ENCODE data around the gene IGF2. TPM values are rescaled to one million over a fixed set of nuclear protein-coding genes. Genes with fewer than 3 reads are reported as not detected.

The IGF2 gene
- total RNA-seq, 1 experiment from 2014 or later: 5.0 TPM

DNA sequence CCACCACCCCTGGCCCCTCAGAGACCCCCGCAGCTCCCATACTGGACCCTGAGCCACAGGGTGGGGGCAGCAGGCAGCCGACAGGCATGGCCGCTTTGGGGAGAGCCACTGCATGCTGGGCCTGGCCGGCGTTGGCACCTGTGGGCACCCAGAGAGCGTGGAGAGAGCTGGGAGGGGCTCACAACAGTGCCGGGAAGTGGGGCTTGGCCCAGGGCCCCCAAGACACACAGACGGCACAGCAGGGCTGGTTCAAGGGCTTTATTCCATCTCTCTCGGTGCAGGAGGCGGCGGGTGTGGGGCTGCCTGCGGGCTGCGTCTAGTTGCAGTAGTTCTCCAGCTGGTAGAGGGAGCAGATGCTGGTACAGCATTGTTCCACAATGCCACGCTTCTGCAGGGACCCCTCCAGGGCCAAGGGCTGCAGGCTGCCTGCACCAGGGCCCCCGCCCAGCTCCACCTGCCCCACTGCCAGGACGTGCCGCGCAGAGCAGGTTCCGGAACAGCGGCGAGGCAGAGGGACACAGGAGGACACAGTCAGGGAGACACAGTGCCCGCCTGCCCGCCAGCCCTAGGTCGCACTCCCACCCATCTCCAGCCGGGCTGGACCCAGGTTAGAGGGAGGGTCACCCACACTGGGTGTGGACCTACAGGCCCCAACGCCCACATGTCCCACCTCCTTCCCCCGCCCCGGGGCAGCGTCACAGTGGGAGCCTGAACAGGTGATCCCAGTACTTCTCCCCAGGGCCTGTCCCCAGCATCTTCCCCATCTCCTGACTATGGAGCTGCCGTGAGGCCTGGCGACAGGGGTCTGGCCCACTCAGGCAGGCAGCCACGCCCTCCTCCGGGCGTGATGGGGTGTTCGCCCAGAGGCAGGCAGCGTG is 20.6 kb upstream of the IGF2 start:
- H3K9ac ChIP-seq (ENCODE audit: low read length): no peak overlapping the region
- no peaks in the 10 kb centered on the region; the same call in 1 of the 2 replicates for H3K36me3 ChIP-seq (ENCODE audit: low read depth, low read length)
- no peaks in the 10 kb centered on the region for H4K20me1 ChIP-seq (ENCODE audit: low read length)
- H3K4me1 ChIP-seq (ENCODE audit: insufficient read depth, low read length): no peaks in the 10 kb centered on the region
- no peaks in the 10 kb centered on the region for H3K9me3 ChIP-seq (ENCODE audit: low read length)
- ATAC-seq (no peak), DNase-seq (no peak)
- intact Hi-C loops (cut with micrococcal nuclease): loop anchor here (10.0 kb wide), 1 partner anchor 325 kb away; the partner anchor contains the start of genes SYT8 and TNNI2
- H3K9me2 ChIP-seq (replicated peaks; ENCODE audit: low read length): no peaks in the 10 kb centered on the region
- H3K27me3 ChIP-seq (ENCODE audit: low read length): no peaks in the 10 kb centered on the region
- H3K4me2 ChIP-seq (ENCODE audit: low read length): no peak overlapping the region
- TF ChIP-seq EZH2 (IDR thresholded peaks at IDR 0.05; ENCODE audit: low read length, unreplicated experiment) (no peak), EZH2phosphoT487 (IDR thresholded peaks at IDR 0.05; ENCODE audit: borderline replicate concordance, low read length) (no peak)
- TF ChIP-seq, protein P1, sequence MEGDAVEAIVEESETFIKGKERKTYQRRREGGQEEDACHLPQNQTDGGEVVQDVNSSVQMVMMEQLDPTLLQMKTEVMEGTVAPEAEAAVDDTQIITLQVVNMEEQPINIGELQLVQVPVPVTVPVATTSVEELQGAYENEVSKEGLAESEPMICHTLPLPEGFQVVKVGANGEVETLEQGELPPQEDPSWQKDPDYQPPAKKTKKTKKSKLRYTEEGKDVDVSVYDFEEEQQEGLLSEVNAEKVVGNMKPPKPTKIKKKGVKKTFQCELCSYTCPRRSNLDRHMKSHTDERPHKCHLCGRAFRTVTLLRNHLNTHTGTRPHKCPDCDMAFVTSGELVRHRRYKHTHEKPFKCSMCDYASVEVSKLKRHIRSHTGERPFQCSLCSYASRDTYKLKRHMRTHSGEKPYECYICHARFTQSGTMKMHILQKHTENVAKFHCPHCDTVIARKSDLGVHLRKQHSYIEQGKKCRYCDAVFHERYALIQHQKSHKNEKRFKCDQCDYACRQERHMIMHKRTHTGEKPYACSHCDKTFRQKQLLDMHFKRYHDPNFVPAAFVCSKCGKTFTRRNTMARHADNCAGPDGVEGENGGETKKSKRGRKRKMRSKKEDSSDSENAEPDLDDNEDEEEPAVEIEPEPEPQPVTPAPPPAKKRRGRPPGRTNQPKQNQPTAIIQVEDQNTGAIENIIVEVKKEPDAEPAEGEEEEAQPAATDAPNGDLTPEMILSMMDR (conservative IDR thresholded peaks at IDR 0.05; ENCODE audit: low read depth, low read length): no peak
- no peak overlapping the region for H3K4me3 ChIP-seq (ENCODE audit: low read length)
- no peaks in the 10 kb centered on the region for H3F3A ChIP-seq (ENCODE audit: low read length, unreplicated experiment)
- H3K79me2 ChIP-seq (ENCODE audit: low read length): no peaks in the 10 kb centered on the region
- BruUV-seq (replicated peaks): no TSS peak
- POLR2A ChIA-PET (ENCODE audit: unreplicated experiment): no interaction called here
- no peak overlapping the region for H3K27ac ChIP-seq (ENCODE audit: low read length)
- CTCF ChIA-PET: no interaction called here
- H2AFZ ChIP-seq (ENCODE audit: low read length): no peak overlapping the region

DNA sequence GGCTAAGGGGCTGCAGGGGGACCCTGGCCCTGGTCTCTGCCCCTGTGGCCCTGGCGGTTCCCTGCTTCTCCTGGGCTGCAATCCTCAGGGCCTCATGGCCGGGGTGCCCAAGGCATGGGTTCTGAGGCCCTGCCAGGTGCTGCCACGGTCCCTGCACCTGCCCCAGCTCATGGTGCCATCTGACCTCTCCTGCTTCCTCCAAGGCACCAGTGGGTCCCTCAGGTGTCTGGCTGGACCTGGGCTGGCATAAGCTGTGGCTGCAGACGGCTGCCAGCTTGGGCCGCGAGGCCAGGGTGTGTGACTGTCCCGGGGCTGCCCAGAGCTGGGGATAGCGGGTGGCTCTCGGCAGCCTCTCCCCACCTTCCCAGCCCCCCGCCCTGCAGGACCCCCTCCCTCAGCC is 19.8 kb upstream of the IGF2 start:
- CTCF ChIA-PET: no interaction called here
- POLR2A ChIA-PET (ENCODE audit: unreplicated experiment): no interaction called here

More for the DNA sequence above, 19.8 kb upstream of the IGF2 start:
- Histone ChIP-seq H3K4me2 (ENCODE audit: low read length) (no peak overlapping the region), H3F3A (ENCODE audit: low read length, unreplicated experiment) (no peaks in the 10 kb centered on the region), H3K79me2 (ENCODE audit: low read length) (no peaks in the 10 kb centered on the region), H3K27me3 (ENCODE audit: low read length) (no peaks in the 10 kb centered on the region), H3K27ac (ENCODE audit: low read length) (no peak overlapping the region), H3K36me3 (ENCODE audit: low read depth, low read length) (no peaks in the 10 kb centered on the region; the same call in 1 of the 2 replicates), H3K9ac (ENCODE audit: low read length) (no peak overlapping the region), H2AFZ (ENCODE audit: low read length) (no peak overlapping the region), H3K4me1 (ENCODE audit: insufficient read depth, low read length) (no peaks in the 10 kb centered on the region), H3K4me3 (ENCODE audit: low read length) (no peak overlapping the region), H4K20me1 (ENCODE audit: low read length) (no peaks in the 10 kb centered on the region), H3K9me2 (replicated peaks; ENCODE audit: low read length) (no peaks in the 10 kb centered on the region), H3K9me3 (ENCODE audit: low read length) (no peaks in the 10 kb centered on the region)
- TF ChIP-seq, protein P1 (conservative IDR thresholded peaks at IDR 0.05; ENCODE audit: low read depth, low read length): no peak
- TF ChIP-seq EZH2 (IDR thresholded peaks at IDR 0.05; ENCODE audit: low read length, unreplicated experiment) (no peak), EZH2phosphoT487 (IDR thresholded peaks at IDR 0.05; ENCODE audit: borderline replicate concordance, low read length) (no peak)
- no TSS peak for BruUV-seq (replicated peaks)
- no peak for ATAC-seq
- intact Hi-C loops (cut with micrococcal nuclease): loop anchor here (10.0 kb wide), 1 partner anchor 324 kb away; the partner anchor contains the start of genes SYT8 and TNNI2
- DNase-seq: no peak

Data from PC-3 (cell line).